Cardiac ventricle fibroblast (primary cell): ENCODE measurements around the gene PSME2. TPM values are rescaled to one million over a fixed set of nuclear protein-coding genes. Genes with fewer than 3 reads are reported as not detected.

Experiments
- total RNA-seq: library from RNA; depleted of rRNA; stranded (reverse); fragments of >200 nt; gene quantifications from 2 replicates; pipeline ENCODE4 v1.2.3, GENCODE V29; 2015

Gene PSME2, protein sequence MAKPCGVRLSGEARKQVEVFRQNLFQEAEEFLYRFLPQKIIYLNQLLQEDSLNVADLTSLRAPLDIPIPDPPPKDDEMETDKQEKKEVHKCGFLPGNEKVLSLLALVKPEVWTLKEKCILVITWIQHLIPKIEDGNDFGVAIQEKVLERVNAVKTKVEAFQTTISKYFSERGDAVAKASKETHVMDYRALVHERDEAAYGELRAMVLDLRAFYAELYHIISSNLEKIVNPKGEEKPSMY
- 52.9 and 82.8 TPM in 2 replicates for total RNA-seq

GRCh38 chr14:24146453-24146977, at the start of gene PSME2:
PSME2 (minus strand) TSS chr14:24146610; CDS start chr14:24146581, 29 bp downstream.

GRCh38 chr14:24195186-24196070, 49.0 kb upstream of the PSME2 start, which contains the start of gene TM9SF1:
TM9SF1 (minus strand) TSS chr14:24195441; CDS start chr14:24195019, 422 bp downstream.

GRCh38 chr14:24188251-24189058, 42.0 kb upstream of the PSME2 start, which contains the start of gene IPO4:
IPO4 (minus strand) TSS chr14:24188816; CDS start chr14:24188787, 29 bp downstream.

GRCh38 chr14:24171422-24172260, 25.2 kb upstream of the PSME2 start, which contains the start of gene REC8:
REC8 (plus strand) TSS chr14:24172080; CDS start chr14:24172553, 473 bp downstream.

DNA sequence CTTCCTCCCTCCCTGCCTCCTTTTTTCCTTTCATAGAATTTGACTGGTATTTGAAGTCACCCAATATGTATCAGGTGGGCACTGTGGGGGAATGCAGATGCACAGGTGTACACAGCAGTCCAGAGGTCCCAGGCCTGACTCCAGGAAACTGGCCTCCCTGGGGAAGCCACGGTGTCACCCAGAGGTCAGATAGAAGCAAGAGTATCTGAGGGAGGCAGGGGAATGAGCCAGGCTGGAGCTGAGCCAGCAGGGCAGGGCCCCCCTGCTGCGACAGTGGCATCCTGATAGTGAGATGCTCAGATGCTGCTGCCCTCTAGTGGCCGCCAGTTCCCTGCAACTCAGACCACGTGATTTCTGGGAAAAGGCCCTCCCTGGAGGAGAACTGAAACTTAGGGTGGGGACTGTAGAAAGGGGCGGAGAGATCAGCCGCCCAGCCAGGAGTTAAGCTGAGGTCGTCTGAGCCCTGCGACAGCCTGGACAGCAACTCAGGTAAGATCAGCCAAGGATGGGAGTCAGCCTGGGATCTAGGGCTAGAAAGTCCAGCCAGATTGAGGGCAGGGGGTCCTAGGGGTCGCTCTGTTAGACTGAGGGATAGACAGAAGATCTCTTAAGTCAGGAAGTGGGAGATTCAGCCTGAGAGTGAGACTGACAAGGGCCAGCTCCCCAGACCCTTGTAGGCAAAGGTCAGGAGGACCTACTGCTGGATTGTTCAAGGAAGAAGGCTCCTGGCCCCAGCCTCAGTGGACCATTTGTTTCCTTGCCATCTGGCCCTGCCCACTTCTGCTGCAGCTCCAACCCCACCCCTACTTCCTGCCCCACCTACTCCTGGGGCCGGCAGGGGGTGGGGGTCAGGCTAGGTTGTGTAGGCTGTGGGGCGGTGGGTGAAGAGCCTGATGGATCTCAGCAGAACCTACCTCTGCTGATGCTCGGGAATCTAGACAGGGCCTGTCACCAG, 14.7 kb upstream of the PSME2 start, which contains the start of gene IRF9:
Gene IRF9, plus strand, starts transcription at position 416 of the 955 bp plus-strand sequence. CDS start 880 bp downstream, outside the sequence.

DNA sequence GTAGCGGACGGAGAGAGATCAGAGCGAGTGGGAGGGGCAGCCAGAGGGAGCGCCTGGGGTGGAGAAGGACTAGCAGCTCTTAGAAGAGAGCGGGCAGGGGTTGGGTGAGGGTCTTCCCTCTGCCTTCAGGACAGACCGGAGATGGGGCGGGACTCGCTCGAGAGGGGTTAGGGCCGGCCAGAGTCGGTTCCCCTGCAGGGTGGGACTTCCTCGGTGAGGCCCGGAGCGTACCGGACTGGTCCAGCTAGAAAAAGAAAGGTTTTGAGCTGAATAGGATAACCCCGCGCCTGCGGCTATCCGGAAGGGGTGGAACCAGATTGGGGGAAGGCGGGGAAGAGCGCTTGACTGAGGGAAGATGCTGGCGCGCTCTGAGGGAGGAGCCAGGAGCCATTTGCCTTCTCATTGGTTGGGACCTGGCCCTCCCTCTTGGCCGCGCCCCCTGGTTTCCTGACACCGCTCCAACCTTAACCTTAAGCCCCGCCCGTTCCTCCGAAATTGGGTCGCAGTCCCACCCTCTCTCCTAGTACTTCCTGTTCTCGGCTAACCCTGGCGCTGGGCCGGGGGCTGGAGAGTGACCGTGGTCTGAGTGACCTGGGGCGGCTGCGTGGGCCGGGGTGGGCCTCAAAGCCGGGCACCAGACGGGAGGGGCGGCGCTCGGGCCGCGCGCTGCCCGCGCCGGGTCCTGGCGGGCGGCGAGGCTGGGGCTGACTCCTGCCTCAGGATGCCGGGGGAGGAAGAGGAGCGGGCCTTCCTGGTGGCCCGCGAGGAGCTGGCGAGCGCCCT, 759 bp upstream of the PSME2 start, which contains the start of gene RNF31:
Gene RNF31, plus strand, starts transcription at position 521 of the 783 bp plus-strand sequence. Its CDS starts 201 bp downstream, at position 722.

DNA sequence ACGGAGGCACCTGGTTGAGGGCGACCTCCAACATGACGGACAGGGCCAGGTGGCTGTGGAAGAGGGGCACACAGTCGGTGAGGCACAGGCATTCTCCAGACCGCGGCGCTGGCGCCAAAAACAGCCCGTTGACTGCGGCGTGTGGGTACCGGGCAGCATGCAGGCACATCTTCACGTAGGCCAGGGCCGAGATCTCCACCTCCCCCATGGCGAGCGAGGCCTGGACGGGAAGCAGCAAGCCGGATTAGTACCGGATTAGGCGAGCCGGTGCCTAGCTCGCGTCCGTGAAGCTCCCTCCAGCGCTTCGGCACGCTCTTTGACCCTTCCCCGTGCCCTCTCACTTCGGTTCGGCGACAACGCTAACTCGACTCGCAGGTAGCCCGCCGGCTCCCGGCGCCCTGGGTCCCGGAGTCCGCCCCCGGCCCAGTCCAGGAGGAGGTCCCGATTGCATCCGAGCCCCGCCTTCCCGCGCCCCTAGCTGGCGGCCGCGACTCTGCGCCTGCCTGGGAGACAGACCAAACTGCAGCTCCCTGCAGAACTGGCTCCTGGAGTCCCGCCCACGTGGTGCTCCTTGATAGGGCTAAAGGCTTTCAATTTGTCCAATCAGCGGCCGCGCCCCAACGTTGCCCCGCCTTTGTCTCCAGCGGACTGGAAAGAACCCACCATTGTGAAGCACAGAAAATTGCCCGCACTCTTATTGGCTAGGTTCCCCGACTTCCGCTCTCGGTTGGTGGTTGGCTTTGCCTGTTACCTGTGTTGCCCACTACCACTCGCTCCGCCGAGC, 5.1 kb downstream of the PSME2 start, which contains the start of gene EMC9:
Gene EMC9, minus strand, starts transcription at position 495 of the 784 bp plus-strand sequence. Its CDS starts 287 bp downstream, at position 208.

DNA sequence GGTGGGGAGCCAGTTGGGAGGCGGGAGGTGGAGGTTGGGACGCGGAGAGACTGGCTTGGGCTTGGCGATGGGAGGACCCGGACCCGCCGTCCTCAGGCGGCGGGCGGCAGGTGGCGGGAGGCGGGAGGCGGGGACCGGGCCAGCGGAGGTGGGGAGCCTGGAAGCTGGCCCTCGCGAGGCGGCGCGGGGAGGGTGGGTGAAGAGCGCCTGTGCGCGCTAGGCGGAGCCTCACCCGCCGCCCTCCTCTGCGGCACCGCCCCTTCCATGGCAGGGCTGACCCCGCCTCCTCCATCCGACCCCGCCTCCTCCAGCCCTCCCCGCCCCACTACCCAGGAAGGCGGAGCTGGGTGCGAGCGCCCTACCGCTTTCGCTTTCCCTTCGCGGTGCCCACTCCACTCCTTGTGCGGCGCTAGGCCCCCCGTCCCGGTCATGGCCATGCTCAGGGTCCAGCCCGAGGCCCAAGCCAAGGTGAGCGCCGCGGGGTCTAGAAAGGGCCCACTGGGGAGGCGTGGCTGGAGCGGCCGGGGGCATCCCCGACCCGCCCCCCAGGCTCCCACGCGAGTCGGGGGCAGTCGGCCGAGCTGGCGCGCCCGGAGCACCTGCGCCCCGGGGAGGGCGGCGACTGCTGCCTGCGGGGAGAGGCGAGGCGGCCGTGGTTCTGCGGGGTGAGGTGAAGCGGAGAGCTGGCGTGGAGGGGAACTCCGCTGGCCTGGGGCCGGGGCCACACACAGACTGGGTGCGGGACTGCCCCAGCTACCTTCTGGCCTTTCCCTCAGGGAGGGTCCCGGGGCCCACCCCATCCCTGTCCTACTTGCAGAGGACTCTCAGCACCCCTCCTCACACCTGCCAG, 10.4 kb downstream of the PSME2 start, which contains the start of gene PSME1:
Gene PSME1, plus strand, starts transcription at position 361 of the 850 bp plus-strand sequence. Its CDS starts 69 bp downstream, at position 430.

DNA sequence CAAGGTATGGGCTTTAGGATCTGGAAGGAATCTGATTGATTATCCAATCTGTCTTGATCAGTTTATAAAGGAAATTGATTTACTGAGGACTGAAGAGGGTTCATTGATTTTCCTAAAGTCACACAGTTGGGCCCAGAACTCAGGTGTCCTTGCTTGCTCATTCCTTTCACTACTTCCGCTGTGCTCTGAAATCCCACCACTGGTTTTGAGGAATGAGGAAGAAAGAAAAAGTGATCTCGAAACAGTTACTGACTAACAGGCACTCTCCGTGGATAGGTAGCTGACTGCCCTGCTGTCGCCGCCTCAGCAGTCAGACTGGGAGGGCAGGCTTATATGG, 16.1 kb downstream of the PSME2 start, which contains the start of gene FITM1:
Gene FITM1, plus strand, starts transcription at position 280 of the 337 bp plus-strand sequence. CDS start 905 bp downstream, outside the sequence.

DNA sequence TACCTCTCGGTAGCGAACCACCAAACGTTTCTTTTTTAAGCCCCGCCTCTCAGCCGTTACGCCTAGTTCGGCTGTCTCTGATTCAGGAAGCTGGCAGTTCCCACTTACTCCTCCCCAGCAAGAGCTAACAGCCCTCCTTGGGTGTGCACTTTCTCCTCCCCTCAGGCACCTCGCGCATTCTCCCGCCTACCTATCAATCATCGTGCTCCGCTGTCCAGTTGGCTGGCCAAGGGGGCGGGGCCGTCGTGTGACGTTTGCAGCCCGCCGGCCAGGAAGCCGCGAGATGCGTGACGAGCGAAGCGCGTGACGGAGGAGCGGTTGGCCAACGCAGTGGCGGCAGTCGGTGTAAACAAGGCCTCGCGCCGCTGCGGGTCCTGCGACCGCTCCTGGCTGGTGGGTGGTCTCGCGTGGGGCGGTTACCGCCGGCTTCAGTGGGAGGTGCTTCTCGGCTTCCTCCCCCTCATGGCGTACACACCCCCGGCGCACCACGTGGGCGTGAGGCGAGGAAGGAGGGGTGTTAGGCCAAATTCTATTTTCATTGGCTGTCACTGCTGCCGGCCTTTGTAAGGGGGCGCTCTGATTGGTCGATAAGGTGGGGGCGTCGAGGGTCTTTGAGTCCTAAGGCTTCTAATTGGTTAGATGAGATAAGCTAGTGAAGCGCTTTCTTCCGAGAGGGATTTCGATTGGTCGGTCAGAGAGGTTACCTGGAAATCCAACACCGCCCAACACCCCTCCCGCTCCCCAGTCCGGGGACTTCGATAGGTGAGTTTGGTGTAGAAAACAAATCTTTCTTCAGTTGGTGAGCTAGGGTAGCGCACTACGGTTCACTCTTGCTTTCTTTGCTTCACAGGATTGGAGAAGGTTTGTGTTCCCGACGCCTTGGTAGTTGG, 31.6 kb downstream of the PSME2 start, which contains the start of the genes DCAF11 and NRL:
Gene DCAF11, plus strand, starts transcription at position 246 of the 890 bp plus-strand sequence. CDS start 818 bp downstream, outside the sequence.
Gene NRL, minus strand, starts transcription at position 418 of the 890 bp plus-strand sequence. CDS start 32,101 bp downstream, outside the sequence.

DNA sequence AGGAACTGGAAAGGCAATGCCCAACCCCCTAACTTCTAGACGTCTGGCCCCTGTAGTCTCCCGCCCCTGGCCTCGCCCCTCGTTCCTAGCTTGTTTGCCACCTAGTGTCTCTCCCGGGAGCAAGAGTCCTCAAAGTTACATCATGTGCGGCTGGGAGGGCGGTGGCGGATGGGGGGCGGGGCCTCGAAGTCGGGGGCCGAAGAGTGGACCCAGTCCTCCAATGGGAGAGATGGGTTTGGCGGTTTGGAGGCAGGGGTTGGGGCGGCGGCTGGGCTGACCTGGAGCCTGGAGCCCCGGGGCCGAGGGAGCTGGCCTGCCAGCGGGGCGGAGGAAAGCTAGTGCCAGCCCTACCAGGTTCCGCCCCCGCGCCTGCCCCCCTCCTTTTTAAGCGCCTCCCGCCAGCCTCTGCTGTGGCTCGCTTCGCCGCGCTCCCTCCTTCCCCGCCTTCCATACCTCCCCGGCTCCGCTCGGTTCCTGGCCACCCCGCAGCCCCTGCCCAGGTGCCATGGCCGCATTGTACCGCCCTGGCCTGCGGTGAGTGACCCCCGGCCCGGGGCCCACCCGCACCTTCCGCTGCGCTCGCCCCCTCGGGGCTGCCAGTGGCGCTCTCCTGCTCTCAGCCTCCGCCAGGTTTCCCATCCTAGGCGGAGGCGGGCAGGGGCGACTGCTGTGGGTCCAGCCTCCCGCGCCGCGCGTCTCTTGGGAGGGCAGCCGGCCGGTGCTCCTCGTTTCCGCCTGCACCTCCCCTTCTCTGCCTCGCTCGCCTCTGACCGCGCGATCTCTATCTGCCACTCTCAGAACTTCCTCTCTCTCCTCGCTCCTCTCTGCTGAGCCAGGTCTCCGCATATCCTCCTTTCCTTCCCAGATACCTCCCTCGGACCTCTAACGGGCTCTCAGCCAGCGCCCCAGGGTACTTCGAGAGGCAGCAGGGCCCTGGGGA, 52.2 kb downstream of the PSME2 start, which contains the start of gene PCK2:
Gene PCK2, plus strand, starts transcription at position 411 of the 940 bp plus-strand sequence. Its CDS starts 95 bp downstream, at position 506.

